Transverse colon (tissue), 4 donors: Measurements from ENCODE around the gene MLLT1.

Source experiments
- CTCF ChIP-seq, 5 experiments: fragments of 200-600 bp in 3 of 5; fragments of 450-650 bp in 2 of 5; sonication (generic) in 3 of 5; IDR thresholded peaks; 1 replicate in 2 of 5; 2 replicates in 3 of 5; pipeline ENCODE4 v1.5.1; 2016 to 2017; ENCODE audit warnings: antibody characterized with exemption in 5 of 5, inconsistent platforms in 3 of 5, mild to moderate bottlenecking in 2 of 5, moderate library complexity in 1 of 5
- POLR2A ChIP-seq: fragments of 450-650 bp; IDR thresholded peaks from one replicate; pipeline ENCODE4 v1.6.1; 2016; ENCODE audit warnings: antibody characterized with exemption, mild to moderate bottlenecking, moderate library complexity
- POLR2AphosphoS5 ChIP-seq, 3 donors: sonication (generic); formaldehyde crosslinking; IDR thresholded peaks; one replicate each; pipeline ENCODE4 v1.6.1; 2016; ENCODE audit warnings: antibody characterized with exemption in 3 of 3

- TF ChIP-seq CTCF (IDR thresholded peaks at IDR 0.05) (no peak), POLR2A (no peak), POLR2AphosphoS5 (IDR thresholded peaks at IDR 0.05) (no peak)
Observed at GRCh38 chr19:6187374-6187773, 92.4 kb downstream of the MLLT1 start.
